Cardiac fibroblast (primary cell): ENCODE results near the gene FBXO47.
"Not testable (repeated sequence)": the region's sequence is repeated elsewhere in the genome, so short reads cannot be mapped to it uniquely, and the experiment has no call there.

ENCODE experiments used
- DNase-seq, 2 donors: peaks; one replicate each; pipeline versions ENCODE4 v3.0.0 to v3.0.0-alpha.2; 2010; ENCODE audit warnings: low read depth in 2 of 2
- H3K4me3 ChIP-seq, 2 donors: replicated peaks in 1 of 2; 1 replicate in 1 of 2; 2 replicates in 1 of 2; pipeline ENCODE4 v1.5.1; 2011; ENCODE audit warnings: low read depth in 2 of 2, low read length in 2 of 2, mild to moderate bottlenecking in 2 of 2, moderate library complexity in 1 of 2
- CTCF ChIP-seq: IDR thresholded peaks from one replicate; pipeline ENCODE4 v1.5.1; 2011; ENCODE audit warnings: low read depth, mild to moderate bottlenecking, low read length, inconsistent platforms

Gene FBXO47

GRCh38 chr17:38958756-38959155, 8.4 kb downstream of the FBXO47 start:
- H3K4me3 ChIP-seq = no peak overlapping the region
- TF ChIP-seq CTCF = no peak
- DNase-seq = peak; percentile 38 to 54

- no peak overlapping the region for H3K4me3 ChIP-seq
- peak; percentile 31 to 51 for DNase-seq
- no peak for TF ChIP-seq CTCF
Observed at GRCh38 chr17:38958326-38958725, 8.9 kb downstream of the FBXO47 start.

GRCh38 chr17:38953800-38954199, 13.4 kb downstream of the FBXO47 start:
- not testable (repeated sequence) for DNase-seq, H3K4me3 ChIP-seq

GRCh38 chr17:38947189-38947588, 20.0 kb downstream of the FBXO47 start:
- H3K4me3 ChIP-seq = no peak overlapping the region
- no peak for TF ChIP-seq CTCF
- DNase-seq = no peak

- DNase-seq = no peak
- no peak for TF ChIP-seq CTCF
Observed at GRCh38 chr17:38943607-38944006, 23.6 kb downstream of the FBXO47 start.

GRCh38 chr17:38942696-38943334, 24.4 kb downstream of the FBXO47 start:
- DNase-seq = no peak
- TF ChIP-seq CTCF = no peak
- no peak overlapping the region for H3K4me3 ChIP-seq

More at GRCh38 chr17:38943607-38944006, 23.6 kb downstream of the FBXO47 start:
- no peak overlapping the region for H3K4me3 ChIP-seq

- no peak for DNase-seq
- no peak for TF ChIP-seq CTCF
- no peak overlapping the region for H3K4me3 ChIP-seq
Observed at GRCh38 chr17:38940404-38940803, 26.8 kb downstream of the FBXO47 start.
